ENCODE data around the gene MVK.

MVK gene

DNA sequence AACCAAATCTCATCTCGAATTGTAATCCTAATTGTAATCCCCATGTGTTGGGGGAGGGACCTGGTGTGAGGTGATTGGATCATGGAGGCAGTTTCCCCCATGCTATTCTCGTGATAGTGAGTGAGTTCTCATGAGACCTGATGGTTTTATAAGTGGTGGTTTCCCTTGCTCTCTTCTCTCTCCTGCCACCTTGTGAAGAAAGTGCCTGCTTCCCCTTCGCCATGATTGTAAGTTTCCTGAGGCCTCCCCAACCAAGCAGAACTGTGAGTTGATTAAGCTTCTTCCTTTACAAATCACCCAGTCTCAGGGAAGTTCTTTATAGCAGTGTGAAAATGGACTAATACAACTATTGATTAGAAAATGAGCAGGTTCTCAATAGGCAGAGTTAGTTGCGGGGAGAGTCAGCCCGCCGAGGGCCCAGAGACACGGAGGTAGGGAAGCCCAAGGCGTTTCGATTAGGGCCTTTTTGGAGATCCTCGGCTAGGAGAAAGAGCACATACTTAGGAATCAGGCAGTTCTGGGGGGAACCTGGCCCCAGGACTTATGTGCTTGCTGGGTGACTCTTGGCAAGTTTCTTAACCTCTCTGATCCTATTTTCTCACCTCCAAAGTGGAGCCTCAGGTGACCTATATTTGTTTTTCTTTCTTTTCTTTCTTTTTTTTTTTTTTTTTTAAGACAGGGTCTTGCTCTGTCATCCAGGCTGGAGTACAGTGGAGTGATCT, 65.7 kb downstream of the MVK start:
- no peak overlapping the region for H3K4me3 Mint-ChIP-seq
- ATAC-seq (replicated peaks; ENCODE audit: extremely low read depth, poor library complexity, severe bottlenecking) = no peak
- no peak for DNase-seq (ENCODE audit: low spot score in 2 of 2)
- H3K27ac Mint-ChIP-seq (ENCODE audit: low read depth) = no peak overlapping the region
- H3K4me1 Mint-ChIP-seq = no peaks in the 10 kb centered on the region
- no peaks in the 10 kb centered on the region for H3K9me3 Mint-ChIP-seq
- H3K36me3 Mint-ChIP-seq (ENCODE audit: insufficient read depth) = no peaks in the 10 kb centered on the region
- H3K27me3 Mint-ChIP-seq = no peaks in the 10 kb centered on the region

- Mint-ChIP-seq H3K9me3 (no peaks in the 10 kb centered on the region), H3K4me3 (no peak overlapping the region), H3K4me1 (no peaks in the 10 kb centered on the region), H3K27ac (ENCODE audit: low read depth) (no peak overlapping the region), H3K27me3 (no peaks in the 10 kb centered on the region), H3K36me3 (ENCODE audit: insufficient read depth) (no peaks in the 10 kb centered on the region)
- ATAC-seq (replicated peaks; ENCODE audit: extremely low read depth, poor library complexity, severe bottlenecking) = no peak
- DNase-seq (ENCODE audit: low spot score in 2 of 2) = no peak
Measured at GRCh38 chr12:109640961-109641360, 67.4 kb downstream of the MVK start.

GRCh38 chr12:109641422-109641821, 67.8 kb downstream of the MVK start:
- H3K27ac Mint-ChIP-seq (ENCODE audit: low read depth) = no peak overlapping the region
- no peaks in the 10 kb centered on the region for H3K4me1 Mint-ChIP-seq
- no peaks in the 10 kb centered on the region for H3K27me3 Mint-ChIP-seq
- DNase-seq (ENCODE audit: low spot score in 2 of 2) = no peak
- no peaks in the 10 kb centered on the region for H3K9me3 Mint-ChIP-seq
- no peaks in the 10 kb centered on the region for H3K36me3 Mint-ChIP-seq (ENCODE audit: insufficient read depth)
- ATAC-seq (replicated peaks; ENCODE audit: extremely low read depth, poor library complexity, severe bottlenecking) = no peak
- H3K4me3 Mint-ChIP-seq = no peak overlapping the region

GRCh38 chr12:109642506-109643132, 69.0 kb downstream of the MVK start:
- Mint-ChIP-seq H3K4me3 (no peak overlapping the region), H3K4me1 (no peaks in the 10 kb centered on the region), H3K36me3 (ENCODE audit: insufficient read depth) (no peaks in the 10 kb centered on the region), H3K27me3 (no peaks in the 10 kb centered on the region), H3K9me3 (no peaks in the 10 kb centered on the region), H3K27ac (ENCODE audit: low read depth) (no peak overlapping the region)
- no peak for DNase-seq (ENCODE audit: low spot score in 2 of 2)
- ATAC-seq (replicated peaks; ENCODE audit: extremely low read depth, poor library complexity, severe bottlenecking) = no peak

GRCh38 chr12:109645194-109645593, 71.6 kb downstream of the MVK start:
- peaks cover 2% of the 10 kb centered on the region for H3K36me3 Mint-ChIP-seq (ENCODE audit: insufficient read depth)
- H3K27ac Mint-ChIP-seq (ENCODE audit: low read depth) = no peak overlapping the region
- ATAC-seq (replicated peaks; ENCODE audit: extremely low read depth, poor library complexity, severe bottlenecking) = no peak
- H3K27me3 Mint-ChIP-seq = peaks cover 12% of the 10 kb centered on the region
- H3K4me3 Mint-ChIP-seq = no peak overlapping the region
- DNase-seq (ENCODE audit: low spot score in 2 of 2) = no peak
- H3K9me3 Mint-ChIP-seq = no peaks in the 10 kb centered on the region
- H3K4me1 Mint-ChIP-seq = no peaks in the 10 kb centered on the region

GRCh38 chr12:109645708-109646107, 72.1 kb downstream of the MVK start:
- ATAC-seq (replicated peaks; ENCODE audit: extremely low read depth, poor library complexity, severe bottlenecking) = no peak
- no peaks in the 10 kb centered on the region for H3K4me1 Mint-ChIP-seq
- no peak for DNase-seq (ENCODE audit: low spot score in 2 of 2)
- peaks cover 2% of the 10 kb centered on the region for H3K36me3 Mint-ChIP-seq (ENCODE audit: insufficient read depth)
- no peak overlapping the region for H3K4me3 Mint-ChIP-seq
- no peaks in the 10 kb centered on the region for H3K9me3 Mint-ChIP-seq
- H3K27me3 Mint-ChIP-seq = peaks cover 17% of the 10 kb centered on the region
- H3K27ac Mint-ChIP-seq (ENCODE audit: low read depth) = no peak overlapping the region

Data from central memory CD8-positive, alpha-beta T cell (primary cell).